ENCODE results near the gene JARID2.

GRCh38 chr6:15400572-15401004 is 154.7 kb downstream of the JARID2 start:
- TF ChIP-seq CTCF (IDR thresholded peaks at IDR 0.05; ENCODE audit: low read length) (no peak), EZH2 (optimal IDR thresholded peaks at IDR 0.05; ENCODE audit: low read depth, low read length) (no peak), EZH2phosphoT487 (IDR thresholded peaks at IDR 0.05; ENCODE audit: low read length) (no peak)
